ENCODE data around the gene BIK.
"Not testable (repeated sequence)": the region's sequence is repeated elsewhere in the genome, so short reads cannot be mapped to it uniquely, and the experiment has no call there.

Gene BIK, protein sequence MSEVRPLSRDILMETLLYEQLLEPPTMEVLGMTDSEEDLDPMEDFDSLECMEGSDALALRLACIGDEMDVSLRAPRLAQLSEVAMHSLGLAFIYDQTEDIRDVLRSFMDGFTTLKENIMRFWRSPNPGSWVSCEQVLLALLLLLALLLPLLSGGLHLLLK

DNA sequence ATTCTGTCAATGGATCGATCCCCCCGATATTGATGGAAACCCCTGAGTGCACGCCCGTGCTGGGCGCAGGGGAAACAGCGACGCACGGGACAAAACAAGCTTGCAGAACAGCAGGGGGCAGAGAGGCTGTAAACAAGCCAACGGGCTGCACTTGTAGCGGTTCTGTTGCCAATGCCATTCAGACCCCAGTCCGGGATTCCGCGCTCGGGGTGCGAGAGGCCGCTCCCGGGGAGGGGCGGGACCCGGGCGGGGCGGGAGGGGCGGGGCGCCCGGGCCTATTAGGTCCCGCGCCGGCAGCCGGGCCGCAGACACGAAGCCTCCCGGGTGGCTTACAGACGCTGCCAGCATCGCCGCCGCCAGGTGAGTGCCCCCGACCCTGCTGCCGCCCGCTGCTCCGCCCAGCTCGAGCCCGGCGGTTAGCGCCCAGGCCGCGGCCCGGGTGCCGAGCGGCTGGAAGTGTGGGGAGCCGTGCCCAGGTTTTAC, at the start of gene BIK:
Gene BIK (plus strand): TSS at position 307 of the 483 bp plus-strand sequence. CDS start 13,273 bp downstream, outside the sequence.
- DNase-seq: no peak

DNA sequence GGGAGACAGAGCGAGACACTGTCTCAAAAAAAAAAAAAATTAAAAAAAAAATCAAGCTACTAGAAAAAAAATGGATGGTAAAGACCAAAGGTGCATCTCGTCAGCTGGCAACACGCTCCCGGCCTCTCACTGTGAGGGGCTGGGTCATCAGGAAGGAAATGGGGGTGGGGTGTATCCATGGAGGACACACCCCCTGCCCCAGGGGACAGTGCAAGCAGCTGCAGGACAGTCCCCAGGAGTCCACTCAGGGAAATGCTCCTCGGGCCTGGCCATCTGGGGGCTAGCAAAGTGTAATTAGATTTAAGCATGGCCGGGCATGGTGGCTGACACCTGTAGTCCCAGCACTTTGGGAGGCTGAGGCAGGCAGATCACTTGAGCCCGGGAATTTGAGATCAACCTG, 44.4 kb upstream of the BIK start:
- DNase-seq: no peak

DNA sequence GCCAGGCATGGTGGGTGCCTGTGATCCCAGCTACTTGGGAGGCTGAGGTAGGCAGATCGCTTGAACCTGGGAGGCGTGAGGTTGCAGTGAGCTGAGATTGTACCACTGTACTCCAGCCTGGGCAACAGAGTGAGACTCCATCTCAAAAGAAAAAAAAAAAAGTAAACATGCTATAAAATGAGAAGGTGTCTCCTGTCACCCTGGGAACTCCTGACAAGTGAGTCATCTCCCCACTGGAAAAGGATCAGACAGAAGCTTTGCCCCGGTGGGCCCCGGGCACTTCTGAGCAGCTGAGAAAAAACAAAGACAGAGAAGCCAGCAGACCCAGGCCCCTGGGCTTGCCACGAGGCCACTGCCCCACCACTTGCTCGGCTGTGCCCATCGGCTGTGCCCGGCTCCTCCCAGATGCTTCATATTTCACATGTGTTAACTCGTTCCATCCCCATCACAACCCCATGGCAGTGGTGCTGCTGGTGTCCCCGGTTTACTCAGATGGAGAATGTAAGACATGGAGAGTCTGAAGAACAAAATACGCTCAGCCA, 43.6 kb upstream of the BIK start:
- DNase-seq: no peak

DNA sequence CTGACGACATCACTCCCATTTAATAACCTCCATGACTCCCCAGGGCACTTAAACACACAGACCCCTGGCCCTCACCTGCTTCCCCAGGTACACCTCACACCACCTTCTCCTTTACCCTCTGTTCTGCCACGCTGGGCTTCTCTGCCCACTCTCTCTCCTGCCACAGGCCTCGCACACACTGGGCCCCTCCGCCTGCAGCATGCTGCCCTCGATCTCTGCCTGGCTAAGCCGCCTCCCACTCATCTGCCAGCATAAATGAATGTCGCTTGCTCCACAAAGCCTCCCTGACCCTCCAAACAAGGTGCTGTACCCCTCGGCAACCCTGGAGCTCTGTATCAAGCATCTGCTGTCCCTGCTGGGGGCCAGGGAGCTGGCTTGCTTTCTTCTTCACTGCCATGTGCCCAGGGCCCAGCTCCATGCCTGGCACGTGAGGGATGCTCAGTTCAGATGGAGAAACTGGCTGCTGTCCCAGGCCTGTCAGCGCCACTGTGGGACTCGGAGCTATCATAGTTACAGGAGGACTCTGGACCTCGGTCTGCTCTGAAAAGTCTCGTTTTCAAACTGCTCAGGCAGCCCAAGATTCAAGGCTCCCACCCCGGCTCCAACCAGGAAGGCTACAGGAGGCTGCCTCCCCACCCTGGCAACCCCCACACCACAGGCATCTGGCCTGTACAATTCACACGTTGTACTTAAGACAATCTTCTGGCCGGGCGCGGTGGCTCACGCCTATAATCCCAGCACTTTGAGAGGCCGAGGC, 33.3 kb upstream of the BIK start:
- DNase-seq: no peak

DNA sequence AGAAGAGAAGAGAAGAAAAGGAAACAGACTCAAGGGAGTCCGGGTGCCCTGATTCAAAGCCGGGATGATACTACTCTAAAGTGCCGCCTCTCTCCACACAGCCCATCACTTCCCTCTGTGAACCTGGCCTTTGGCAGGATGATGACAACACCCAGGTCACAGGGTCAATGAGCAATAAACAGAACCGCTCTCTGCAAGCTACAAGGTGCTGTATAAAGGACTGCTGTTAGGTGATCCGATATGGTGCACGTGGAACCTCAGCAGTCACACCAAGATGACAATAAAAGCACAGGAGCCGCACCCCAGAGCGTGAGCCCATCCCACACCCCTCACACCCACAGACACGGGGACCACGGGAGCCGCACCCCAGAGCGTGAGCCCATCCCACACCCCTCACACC, 32.0 kb upstream of the BIK start:
- DNase-seq: no peak

DNA sequence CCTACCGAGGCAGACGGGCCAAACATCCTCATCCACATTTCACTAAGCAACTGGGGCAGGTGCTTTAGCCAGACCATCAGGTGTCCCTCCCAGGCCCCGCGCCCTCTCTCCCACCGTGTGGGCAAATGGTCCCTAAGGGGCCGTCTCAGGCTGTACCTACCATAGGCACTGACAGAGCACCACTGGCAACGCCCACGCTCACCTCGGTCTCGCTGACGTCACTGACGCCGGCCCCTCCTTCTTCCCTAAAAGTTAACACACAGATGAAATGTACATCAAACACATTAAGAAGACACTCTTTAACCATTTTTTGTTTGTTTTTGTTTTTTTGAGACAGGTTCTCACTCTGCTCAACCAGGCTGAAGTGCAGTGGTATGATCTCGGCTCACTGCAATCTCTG, 30.8 kb upstream of the BIK start:
- DNase-seq: no peak

DNA sequence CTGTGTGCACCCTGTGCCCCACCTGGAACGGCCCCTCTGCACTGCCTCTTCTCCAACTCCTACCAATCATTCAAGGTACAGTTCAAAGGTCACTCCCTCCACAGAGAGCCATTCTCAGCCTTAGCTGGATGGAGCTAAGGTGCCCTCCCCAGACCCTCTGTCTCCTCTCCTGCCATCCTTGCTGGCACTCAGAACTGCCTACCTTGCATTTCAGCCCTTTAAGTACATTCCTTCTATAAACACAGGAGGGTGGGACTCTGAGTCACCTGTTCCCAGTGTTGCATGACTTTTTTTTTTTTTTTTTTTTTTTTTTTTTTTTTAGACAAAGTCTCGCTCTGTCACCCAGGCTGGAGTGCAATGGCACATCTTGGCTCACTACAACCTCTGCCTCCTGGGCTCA, 29.9 kb upstream of the BIK start:
- no peak for DNase-seq

DNA sequence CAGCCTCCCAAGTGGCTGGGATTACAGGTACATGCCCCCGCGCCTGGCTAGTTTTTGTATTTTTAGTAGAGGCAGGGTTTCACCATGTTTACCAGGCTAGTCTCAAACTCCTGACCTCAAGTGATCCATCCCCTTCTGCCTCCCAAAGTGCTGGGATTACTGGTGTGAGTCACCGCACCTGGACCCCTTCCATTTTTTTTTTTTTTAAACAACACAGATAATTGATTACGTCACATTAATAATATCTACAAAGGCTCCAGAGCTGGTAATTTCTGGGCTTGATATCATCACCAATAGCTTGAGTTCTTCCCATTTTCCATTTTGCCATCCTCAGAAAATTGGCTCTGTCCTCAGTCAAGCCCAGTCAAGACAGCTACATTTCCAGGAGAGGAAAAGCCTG, 28.6 kb upstream of the BIK start:
- DNase-seq: no peak

DNA sequence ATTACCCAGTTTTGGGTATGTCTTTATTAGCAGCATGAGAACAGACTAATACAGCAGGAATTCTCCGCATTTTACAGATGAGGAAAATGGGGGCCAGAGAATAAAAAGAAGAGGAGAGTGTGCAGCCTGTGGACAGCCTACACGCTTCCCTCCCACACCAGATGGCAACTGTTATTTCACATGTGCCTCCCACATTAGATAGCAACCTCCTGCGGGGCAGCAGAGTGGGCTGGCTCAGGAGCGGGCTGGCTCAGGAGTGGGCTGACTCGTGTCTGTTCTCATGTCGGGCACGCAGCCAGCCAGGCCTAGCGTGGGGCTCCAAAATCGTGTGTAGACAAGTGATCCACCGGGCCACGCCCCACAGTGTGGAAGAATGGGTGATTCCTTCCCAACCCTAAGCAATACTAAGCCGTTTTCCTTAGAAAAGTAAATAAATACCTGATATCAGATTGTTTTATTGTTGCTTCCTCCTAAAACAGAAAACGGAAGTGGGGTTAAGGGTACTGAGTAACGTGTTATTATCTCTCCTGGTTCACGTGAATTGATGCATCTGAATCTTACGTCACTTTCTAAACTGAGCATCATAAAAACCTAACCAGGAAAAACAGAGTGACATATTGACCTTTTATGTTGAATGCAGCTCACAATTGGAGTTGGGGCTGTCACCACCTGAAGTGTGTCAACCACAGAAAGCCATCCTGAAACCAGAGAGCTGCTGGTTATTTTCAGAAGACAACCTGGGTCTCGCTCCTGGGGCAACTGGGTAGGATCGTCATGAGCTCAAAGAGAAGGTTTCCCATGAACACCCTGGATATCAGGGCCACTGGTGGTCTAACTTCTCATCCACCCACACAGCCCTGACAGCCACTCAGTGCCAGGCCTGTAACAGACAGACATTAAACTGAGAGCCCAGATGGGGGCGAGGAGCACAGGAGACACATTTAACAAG, 24.6 kb upstream of the BIK start:
- no peak for DNase-seq

DNA sequence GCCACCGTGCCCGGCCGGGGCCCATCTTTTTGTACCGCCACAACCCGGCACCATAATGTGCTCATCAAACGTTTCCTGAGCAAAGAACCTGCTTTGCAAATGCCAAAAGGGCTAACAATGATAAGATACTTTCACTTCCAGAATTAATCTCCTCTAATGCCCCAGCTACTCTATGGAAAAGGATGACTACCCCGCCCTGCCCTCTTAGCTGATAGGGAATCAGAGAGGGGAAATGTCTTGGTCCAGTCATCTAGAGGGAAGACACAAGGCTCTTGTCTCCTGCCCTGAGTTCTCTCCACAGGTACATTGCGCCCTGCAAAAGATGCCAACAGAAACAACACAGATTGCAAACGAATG, 21.9 kb upstream of the BIK start:
- no peak for DNase-seq

DNA sequence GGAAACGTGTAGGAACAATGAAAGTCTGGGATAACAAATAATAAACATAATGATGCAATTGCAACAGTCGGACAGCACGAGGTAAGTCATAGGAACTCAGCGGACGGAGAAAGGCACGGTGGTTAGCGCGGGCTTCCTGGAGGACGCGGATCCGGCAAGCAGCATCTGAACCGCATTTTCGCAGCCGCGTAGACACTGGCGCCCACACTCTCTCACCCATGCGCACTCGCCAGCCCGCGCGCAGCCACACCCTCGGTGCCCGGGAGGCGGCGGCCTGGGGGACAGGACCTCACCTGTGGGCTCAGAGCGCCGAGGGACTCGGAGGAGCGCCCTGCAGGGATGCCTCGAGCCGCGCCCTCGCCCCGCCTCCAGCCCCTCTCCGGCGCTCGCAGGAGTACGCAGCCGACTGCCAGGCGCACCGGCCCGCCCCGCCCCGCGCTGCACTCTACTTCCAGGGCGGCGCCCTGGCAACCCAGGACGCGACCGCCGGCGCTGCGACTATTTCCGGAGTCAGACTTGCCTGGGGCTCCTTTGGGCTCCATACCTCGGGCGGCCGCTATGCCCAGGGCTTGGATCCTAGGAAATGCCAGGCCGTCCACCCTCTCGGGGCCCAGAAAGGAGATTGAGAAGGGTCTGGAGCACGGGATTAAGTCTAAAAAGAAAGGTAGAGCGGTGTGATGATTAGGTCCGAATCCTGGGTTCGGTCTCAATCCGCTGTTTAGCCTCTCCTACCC, 21.4 kb upstream of the BIK start, which contains the start of gene TTLL1:
Gene TTLL1 (minus strand): TSS at position 408 of the 734 bp plus-strand sequence. CDS start 13,805 bp downstream, outside the sequence.
- DNase-seq: no peak

DNA sequence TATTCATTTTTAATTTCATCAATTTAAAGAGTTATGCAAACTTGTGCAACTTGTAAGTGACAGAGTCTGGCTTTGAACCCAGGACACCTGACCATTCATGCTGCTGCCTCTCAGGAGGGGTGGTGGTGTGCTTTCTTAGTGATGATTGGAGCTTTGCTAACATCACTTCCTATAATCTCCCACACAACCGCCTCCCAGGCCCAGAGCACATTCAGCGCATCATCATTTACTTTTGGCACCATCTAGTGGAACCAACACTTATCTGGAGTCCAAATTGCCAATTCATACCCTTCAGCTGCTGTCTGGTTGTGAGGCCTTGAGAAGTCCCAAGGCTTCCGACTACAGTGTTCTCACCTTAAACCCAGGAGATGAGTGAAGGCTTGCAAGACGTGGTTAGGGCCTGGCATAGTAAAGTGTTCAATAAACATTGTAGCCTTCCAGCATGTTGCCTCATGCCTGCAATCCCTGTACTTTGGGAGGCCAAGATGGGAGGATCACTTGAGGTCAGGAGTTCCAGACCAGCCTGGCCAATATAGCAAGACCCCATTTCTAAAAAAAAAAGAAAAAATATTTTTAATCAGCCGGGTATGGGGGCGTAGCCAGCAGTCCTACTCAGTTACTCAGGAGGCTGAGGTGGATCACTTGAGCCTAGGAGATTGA, 20.3 kb upstream of the BIK start:
- no peak for DNase-seq

DNA sequence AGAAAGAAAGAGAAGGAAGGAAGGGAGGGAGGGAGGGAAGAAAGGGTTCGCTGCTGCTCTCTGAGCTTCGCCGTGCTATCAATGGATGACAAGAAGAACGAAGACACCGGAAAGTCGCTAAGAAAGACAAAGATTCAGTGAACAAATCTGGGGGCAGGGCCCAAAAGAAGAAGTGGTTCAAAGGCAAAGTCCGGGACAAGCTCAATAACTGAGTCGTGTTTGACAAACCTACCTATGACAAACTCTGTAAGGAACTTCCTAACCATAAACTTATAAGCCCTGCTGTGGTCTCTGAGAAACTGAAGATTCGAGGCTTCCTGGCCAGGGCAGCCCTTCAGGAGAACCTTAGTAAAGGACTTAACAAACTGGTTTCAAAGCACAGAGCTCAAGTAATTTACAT, 18.5 kb upstream of the BIK start:
- no peak for DNase-seq

DNA sequence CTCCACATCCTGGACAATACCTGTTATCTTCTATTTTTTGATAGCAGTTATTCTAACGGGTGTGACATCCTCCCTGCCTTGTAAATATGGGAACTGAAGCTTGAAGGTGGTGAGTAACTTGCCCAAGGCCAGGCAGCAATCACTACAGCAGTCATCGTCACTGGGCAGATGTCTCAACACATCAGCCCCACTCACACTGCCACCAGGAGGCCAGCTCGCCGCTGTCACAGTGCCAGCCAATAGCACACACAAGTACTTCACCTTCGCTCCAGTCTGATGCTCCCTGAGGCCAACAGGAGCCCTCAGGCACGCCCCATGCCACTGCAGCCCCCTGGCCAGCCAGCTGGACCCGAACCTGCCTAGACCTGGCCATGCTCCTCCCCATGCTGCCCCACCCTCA, 16.5 kb upstream of the BIK start:
- no peak for DNase-seq

DNA sequence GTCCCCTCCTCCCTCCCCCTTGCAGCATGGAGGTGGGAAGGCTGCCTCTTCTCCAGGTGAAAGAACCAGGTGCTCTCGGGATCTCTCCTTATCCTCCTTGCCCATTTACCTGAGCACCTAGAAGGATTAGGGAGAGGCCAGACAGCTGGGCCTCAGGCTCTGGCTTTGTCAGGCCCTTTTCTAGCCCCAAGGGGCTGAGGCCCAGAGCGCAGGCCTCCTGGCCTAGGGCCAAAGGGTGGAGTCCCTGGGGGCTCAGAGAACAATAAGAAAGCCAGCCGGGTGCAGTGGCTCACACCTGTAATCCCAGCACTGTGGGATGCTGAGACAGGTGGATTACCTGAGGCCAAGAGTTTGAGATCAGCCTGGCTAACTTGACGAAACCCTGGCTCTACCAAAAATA, 16.0 kb upstream of the BIK start:
- DNase-seq: no peak

DNA sequence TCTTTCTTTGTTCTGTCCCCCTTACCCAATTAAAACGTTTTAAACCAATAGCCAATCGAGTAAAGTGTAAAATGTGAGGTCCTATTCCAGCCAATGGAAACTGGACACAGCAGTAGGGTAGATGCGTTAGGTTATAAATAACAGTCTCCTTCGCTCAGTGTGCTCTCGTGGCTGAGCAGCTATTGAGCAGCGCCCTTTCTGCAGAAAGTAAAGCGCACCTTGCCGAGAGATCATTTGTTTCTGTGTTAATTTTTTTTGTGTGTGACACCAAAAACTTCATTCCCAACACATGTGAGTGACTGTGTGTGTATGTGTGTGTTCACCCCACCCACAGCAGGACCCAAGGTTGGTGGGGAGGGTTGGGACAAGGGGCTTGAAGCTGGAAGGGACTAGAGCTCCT, 14.1 kb upstream of the BIK start:
- no peak for DNase-seq

DNA sequence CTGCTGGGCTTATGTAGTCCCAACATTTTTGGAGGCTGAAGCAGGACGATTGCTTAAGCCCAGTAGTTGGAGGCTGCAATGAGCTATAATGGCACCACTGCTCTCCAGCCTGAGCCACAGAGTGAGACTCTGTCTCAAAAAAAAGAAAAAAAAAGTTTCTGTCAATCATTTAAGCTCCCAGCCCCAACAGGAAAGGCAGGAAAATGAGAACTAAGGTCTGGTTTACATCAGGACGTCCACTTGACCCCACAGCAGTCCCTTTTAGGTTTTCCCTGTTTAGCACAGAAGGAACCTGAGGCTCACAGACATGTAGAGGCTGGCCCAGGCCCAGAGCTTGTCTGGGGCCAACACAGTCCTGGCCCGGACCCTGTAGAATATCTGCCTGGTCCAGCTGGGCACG, 12.2 kb upstream of the BIK start:
- no peak for DNase-seq

DNA sequence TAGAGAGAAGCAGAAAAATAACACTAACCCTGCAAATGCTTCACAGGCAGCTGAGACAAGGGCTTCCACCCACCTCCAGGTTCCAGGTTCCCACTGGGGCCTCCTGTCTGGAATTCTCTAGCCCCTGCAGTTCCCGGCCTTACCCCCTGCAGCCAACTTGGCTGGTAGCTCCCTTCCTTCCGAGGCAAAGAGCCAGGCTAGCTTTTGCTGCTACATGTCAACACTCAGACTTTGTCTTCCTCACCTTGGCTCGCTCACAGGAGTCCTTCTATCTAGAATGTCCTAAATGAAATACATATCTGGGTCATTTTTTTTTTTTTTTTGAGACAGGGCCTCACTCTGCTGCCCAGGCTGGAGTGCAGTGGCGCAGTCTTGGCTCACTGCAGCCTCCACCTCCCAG, 11.5 kb upstream of the BIK start:
- no peak for DNase-seq

DNA sequence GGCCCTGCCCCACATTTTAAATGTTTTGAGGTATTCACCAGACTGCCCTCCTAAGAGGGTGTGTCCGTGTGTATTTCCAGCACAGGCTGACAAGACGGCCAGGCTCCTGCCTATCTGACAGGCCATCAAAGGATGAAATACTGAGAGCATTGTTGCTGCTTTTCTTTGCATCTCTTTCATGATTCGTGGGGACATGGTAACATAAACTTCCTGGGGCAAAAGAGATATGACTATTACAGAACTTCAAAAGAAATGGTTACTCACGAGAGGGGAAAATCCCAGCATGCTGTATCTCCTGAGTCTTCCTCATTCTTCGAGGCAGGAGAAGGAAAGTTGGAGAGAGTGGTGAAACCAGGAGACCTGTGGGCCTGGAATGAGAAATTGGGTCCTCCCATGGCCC, 10.3 kb upstream of the BIK start:
- DNase-seq: no peak

DNA sequence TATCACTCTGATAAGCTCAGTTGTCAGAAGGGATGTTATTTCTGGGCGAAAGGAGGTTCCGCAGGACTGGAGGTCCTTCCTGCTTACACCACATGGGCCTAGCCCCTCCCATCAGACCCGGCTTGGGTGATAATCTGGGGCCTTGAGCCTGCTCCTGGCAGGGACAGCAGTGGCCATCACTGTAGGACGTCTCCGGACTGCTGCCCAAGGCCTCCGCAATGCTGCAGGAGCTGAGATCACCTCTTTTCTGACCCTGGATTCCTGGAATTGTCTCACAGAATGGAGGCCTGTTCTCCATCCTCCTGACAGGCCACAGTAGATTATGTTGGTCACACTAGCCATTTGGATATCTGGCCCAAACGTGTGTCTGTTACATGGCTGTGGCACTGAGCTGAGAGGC, 9.2 kb upstream of the BIK start:
- no peak for DNase-seq

DNA sequence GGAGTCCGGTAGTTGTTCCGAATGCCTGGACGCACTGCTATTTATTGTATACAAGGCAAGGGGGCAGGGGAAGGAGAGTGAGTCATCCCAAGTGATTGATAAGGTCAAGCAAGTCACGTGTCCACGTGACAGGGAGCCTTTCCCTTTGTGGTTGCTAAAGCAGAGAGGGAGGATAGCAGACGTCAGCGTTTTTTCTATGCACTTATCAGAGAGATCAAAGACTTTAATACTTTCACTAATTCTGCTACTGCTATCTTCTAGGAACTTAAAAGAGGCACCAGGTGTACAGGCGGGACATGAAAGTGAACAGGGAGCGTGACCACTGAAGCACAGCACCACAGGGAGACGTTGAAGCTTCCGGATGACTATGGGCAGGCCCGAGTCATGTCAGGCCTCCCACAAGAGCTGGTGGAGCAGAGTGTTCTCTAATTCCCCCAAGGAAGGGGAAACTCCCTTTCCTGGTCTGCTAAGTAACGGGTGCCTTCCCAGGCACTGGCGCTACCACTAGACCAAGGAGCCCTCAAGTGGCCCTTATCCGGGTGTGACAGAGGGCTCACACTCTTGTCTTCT, 6.4 kb upstream of the BIK start:
- not testable (repeated sequence) for DNase-seq

DNA sequence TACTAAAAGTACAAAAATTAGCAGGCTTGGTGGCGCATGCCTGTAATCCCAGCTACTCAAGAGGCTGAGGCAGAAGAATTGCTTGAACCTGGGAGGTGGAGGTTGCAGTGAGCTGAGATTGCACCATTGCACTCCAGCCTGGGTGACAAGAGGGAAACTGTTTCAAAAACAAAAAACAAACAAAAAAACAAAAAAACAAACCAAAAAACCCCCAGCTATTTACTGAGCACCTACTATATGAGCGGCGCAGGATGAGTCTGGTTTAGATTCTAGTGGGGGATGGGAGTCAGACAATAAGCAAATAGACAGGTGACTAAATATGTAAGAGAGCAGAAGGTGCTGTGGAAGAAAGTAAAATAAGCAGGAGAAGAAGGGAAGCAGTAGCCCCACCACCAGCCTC, 5.6 kb upstream of the BIK start:
- DNase-seq: not testable (repeated sequence)
